H1 (cell line): ENCODE data around the gene FUBP3. TPM values are rescaled to one million over a fixed set of nuclear protein-coding genes. Genes with fewer than 3 reads are reported as not detected.
A peak's percentile ranks its signal among the peaks of the same experiment; 100 is the strongest.

ENCODE experiments used
- CTCF ChIA-PET: fragments of 300-600 bp; sonication (Branson Sonifier 250); formaldehyde crosslinking; loops from one replicate; lab custom pipeline; 2021; ENCODE audit not compliant: partially characterized antibody; lab: Charles Lee
- POLR2A ChIA-PET: fragments of 300-600 bp; sonication (Branson Sonifier 250); formaldehyde crosslinking; loops from one replicate; lab custom pipeline; 2021; ENCODE audit warnings: inconsistent platforms; ENCODE audit not compliant: partially characterized antibody; lab: Charles Lee
- DNase-seq, 2 experiments: peaks; one replicate each; pipeline versions ENCODE4 v3.0.0 to v3.0.0-alpha.2; 2010 to 2022; ENCODE audit warnings: low spot score in 2 of 2, low read depth in 1 of 2, mixed read lengths in 1 of 2
- FAIRE-seq: peaks from 2 replicates; lab custom pipeline; 2011; peaks lifted over from hg19 to GRCh38; lab: Jason Lieb, UNC
- H2AFZ ChIP-seq: 2 replicates; pipeline ENCODE4 v1.8.1; 2012; ENCODE audit warnings: low read length, inconsistent platforms
- H2AK5ac ChIP-seq: 2 replicates; pipeline ENCODE4 v1.6.1; 2013; ENCODE audit warnings: low read depth, low read length
- H2BK120ac ChIP-seq: replicated peaks from 2 replicates; pipeline ENCODE3; 2013; ENCODE audit warnings: low read depth, low read length, inconsistent platforms
- H2BK12ac ChIP-seq: 2 replicates; pipeline ENCODE4 v1.6.1; 2013; ENCODE audit warnings: low read depth, low read length
- H2BK15ac ChIP-seq: 2 replicates; pipeline ENCODE4 v1.6.1; 2013; ENCODE audit warnings: low read length
- H2BK20ac ChIP-seq: 2 replicates; pipeline ENCODE4 v1.6.1; 2013; ENCODE audit warnings: low read length
- H2BK5ac ChIP-seq: 2 replicates; pipeline ENCODE4 v1.6.1; 2013; ENCODE audit warnings: low read depth, low read length
- H3K14ac ChIP-seq: 2 replicates; pipeline ENCODE4 v1.6.1; 2013; ENCODE audit warnings: inconsistent platforms; ENCODE audit not compliant: insufficient read length
- H3K18ac ChIP-seq: 2 replicates; pipeline ENCODE4 v1.6.1; 2013; ENCODE audit warnings: low read length; ENCODE audit errors: extremely low read depth
- H3K23ac ChIP-seq: 2 replicates; pipeline ENCODE4 v1.6.1; 2013; ENCODE audit warnings: inconsistent platforms; ENCODE audit not compliant: insufficient read length
- H3K23me2 ChIP-seq: 2 replicates; pipeline ENCODE4 v1.6.1; 2013; ENCODE audit warnings: low read depth, low read length
- H3K27ac ChIP-seq: 2 replicates; pipeline ENCODE4 v1.6.1; 2011; ENCODE audit warnings: low read depth, low read length, inconsistent platforms
- H3K27me3 ChIP-seq, 4 experiments: replicated peaks in 1 of 4; 1 replicate in 1 of 4; 2 replicates in 3 of 4; pipeline versions ENCODE4 v1.6.1 to v1.8.1; 2011 to 2013; ENCODE audit warnings: low read length in 3 of 4, mild to moderate bottlenecking in 3 of 4, inconsistent platforms in 2 of 4, mixed read lengths in 2 of 4, moderate library complexity in 1 of 4; ENCODE audit not compliant: control insufficient read depth in 3 of 4, insufficient read depth in 3 of 4; ENCODE audit errors: extremely low read depth in 1 of 4
- H3K36me3 ChIP-seq, 4 experiments: 2 replicates each; pipeline versions ENCODE4 v1.6.1 to v1.8.1; 2011 to 2013; ENCODE audit warnings: mild to moderate bottlenecking in 4 of 4, low read length in 3 of 4, moderate library complexity in 2 of 4, control low read depth in 1 of 4, inconsistent platforms in 1 of 4; ENCODE audit not compliant: insufficient read depth in 4 of 4, control insufficient read depth in 2 of 4
- H3K4ac ChIP-seq: replicated peaks from 2 replicates; pipeline ENCODE3; 2013; ENCODE audit warnings: low read length, low read depth, mixed read lengths, inconsistent platforms; ENCODE audit not compliant: insufficient read length
- H3K4me1 ChIP-seq, 4 experiments: replicated peaks in 1 of 4; 1 replicate in 1 of 4; 2 replicates in 3 of 4; pipeline versions ENCODE4 v1.6.1 to v1.8.1; 2011 to 2013; ENCODE audit warnings: low read length in 3 of 4, inconsistent platforms in 2 of 4, mixed read lengths in 1 of 4; ENCODE audit not compliant: insufficient read depth in 4 of 4, control insufficient read depth in 3 of 4
- H3K4me2 ChIP-seq, 2 experiments: 2 replicates each; pipeline versions ENCODE4 v1.6.1 to v1.8.1; 2011 to 2013; ENCODE audit warnings: low read depth in 2 of 2, low read length in 2 of 2, control low read depth in 1 of 2, inconsistent platforms in 1 of 2, mild to moderate bottlenecking in 1 of 2; ENCODE audit not compliant: insufficient read depth in 1 of 2
- H3K4me3 ChIP-seq, 4 experiments: fragments of 200-600, 300-600 bp in 1 of 4; sonication (generic), shearing (Covaris generic), sonication (Bioruptor Twin) in 1 of 4; 2 replicates each; pipeline versions ENCODE4 v1.5.1 to v1.8.1; 2011 to 2016; ENCODE audit warnings: low read length in 4 of 4, low read depth in 3 of 4, control low read depth in 2 of 4, inconsistent platforms in 2 of 4, mild to moderate bottlenecking in 2 of 4, mixed read lengths in 1 of 4, moderate library complexity in 1 of 4; ENCODE audit not compliant: insufficient read depth in 2 of 4; ENCODE audit errors: extremely low read depth in 1 of 4
- H3K56ac ChIP-seq: replicated peaks from 2 replicates; pipeline ENCODE3; 2013; ENCODE audit warnings: low read depth, mild to moderate bottlenecking, mixed read lengths, low read length, inconsistent platforms; ENCODE audit not compliant: insufficient read length
- H3K79me1 ChIP-seq: 2 replicates; pipeline ENCODE4 v1.6.1; 2013; ENCODE audit warnings: low read depth, low read length, control low read depth
- H3K79me2 ChIP-seq, 2 experiments: 2 replicates each; pipeline versions ENCODE4 v1.6.1 to v1.8.1; 2012 to 2013; ENCODE audit warnings: low read length in 2 of 2, mild to moderate bottlenecking in 2 of 2, inconsistent platforms in 1 of 2; ENCODE audit not compliant: insufficient read depth in 2 of 2, control insufficient read depth in 1 of 2
- H3K9ac ChIP-seq, 4 experiments: replicated peaks in 1 of 4; 1 replicate in 1 of 4; 2 replicates in 3 of 4; pipeline versions ENCODE4 v1.6.1 to v1.8.1; 2011 to 2013; ENCODE audit warnings: low read depth in 3 of 4, low read length in 3 of 4, control low read depth in 2 of 4, mild to moderate bottlenecking in 2 of 4, moderate library complexity in 2 of 4, inconsistent platforms in 1 of 4; ENCODE audit errors: extremely low read depth in 1 of 4
- H3K9me3 ChIP-seq, 2 experiments: 2 replicates each; pipeline versions ENCODE4 v1.6.1 to v1.8.1; 2012 to 2013; ENCODE audit warnings: mild to moderate bottlenecking in 2 of 2, moderate library complexity in 2 of 2, control low read depth in 1 of 2, inconsistent platforms in 1 of 2, low read depth in 1 of 2, low read length in 1 of 2, mixed read lengths in 1 of 2; ENCODE audit not compliant: insufficient read depth in 2 of 2
- H4K20me1 ChIP-seq, 2 experiments: replicated peaks in 1 of 2; 2 replicates each; pipeline versions ENCODE3 to v1.8.1; 2011 to 2013; ENCODE audit warnings: inconsistent platforms in 2 of 2, low read length in 2 of 2, mild to moderate bottlenecking in 1 of 2; ENCODE audit not compliant: insufficient read depth in 2 of 2, control insufficient read depth in 1 of 2
- H4K5ac ChIP-seq: 2 replicates; pipeline ENCODE4 v1.6.1; 2013; ENCODE audit warnings: low read length, low read depth, mixed read lengths, inconsistent platforms; ENCODE audit not compliant: insufficient read length
- H4K8ac ChIP-seq: 2 replicates; pipeline ENCODE4 v1.8.0; 2013; ENCODE audit warnings: mild to moderate bottlenecking, moderate library complexity, low read length, inconsistent platforms; ENCODE audit not compliant: insufficient read depth; ENCODE audit errors: extremely low read depth
- H4K91ac ChIP-seq: replicated peaks from 2 replicates; pipeline ENCODE3; 2013; ENCODE audit warnings: low read length, mixed read lengths, inconsistent platforms; ENCODE audit not compliant: insufficient read length
- ASH2L ChIP-seq: fragments of 200-600, 300-600 bp; sonication (generic); IDR thresholded peaks from one replicate; pipeline ENCODE4 v1.7.1; 2017; ENCODE audit warnings: low read length
- RAD21 ChIP-seq, 2 experiments: IDR thresholded peaks in 1 of 2; conservative IDR thresholded peaks in 1 of 2; 2 replicates each; pipeline ENCODE4 v1.6.1; 2011; ENCODE audit warnings: low read depth in 2 of 2, low read length in 2 of 2, improper control_type of control experiment in 1 of 2, inconsistent platforms in 1 of 2, mild to moderate bottlenecking in 1 of 2, moderate library complexity in 1 of 2
- WGBS, 2 experiments: shearing (Covaris generic) in 1 of 2; methylation state at CpG; one replicate each; pipeline versions ENCODE4 v1.1.6 to v1.1.7; 2013 to 2015; ENCODE audit warnings: low lambda C conversion rate in 2 of 2, mixed read lengths in 2 of 2, inconsistent platforms in 1 of 2, low coverage in 1 of 2, missing lambda C conversion rate in 1 of 2; ENCODE audit not compliant: insufficient replicate concordance in 2 of 2, insufficient coverage in 1 of 2, insufficient read length in 1 of 2; ENCODE audit errors: extremely low coverage in 1 of 2, missing lambda C conversion rate in 1 of 2; 5-methylcytosine and 5-hydroxymethylcytosine counted together
- polyA plus RNA-seq, 7 experiments: library from polyadenylated mRNA; depleted of rRNA in 3 of 7; stranded (reverse) in 5 of 7; unstranded in 2 of 7; fragments of >200 nt in 5 of 7; fragments of 200-250 nt in 2 of 7; gene quantifications; 1 replicate in 5 of 7; 2 replicates in 1 of 7; 4 replicates in 1 of 7; pipeline versions ENCODE4 v1.2.1 to v1.2.3, GENCODE V29; 2011 to 2013; ENCODE audit warnings: missing spikeins in 2 of 7, mixed read lengths in 2 of 7
- total RNA-seq: library from RNA; stranded (reverse); fragmentation: NEBNext Ultra II Directional; extraction: Animal tissue kit (Norgen Biotek cat#: 25700); gene quantifications from 2 replicates; pipeline ENCODE4 v1.2.1, GENCODE V29; 2021
- TF ChIP-seq, protein P1 (sequence below), 3 experiments: IDR thresholded peaks; 1 replicate in 2 of 3; 2 replicates in 1 of 3; pipeline versions ENCODE4 v1.5.1 to v1.6.1; 2011; ENCODE audit warnings: low read length in 3 of 3, mild to moderate bottlenecking in 3 of 3, inconsistent platforms in 2 of 3, low read depth in 1 of 3, moderate library complexity in 1 of 3; ENCODE audit not compliant: insufficient read depth in 1 of 3; ENCODE audit errors: control extremely low read depth in 1 of 3
- TF ChIP-seq, protein P2 (sequence below): IDR thresholded peaks from 2 replicates; pipeline ENCODE4 v1.6.1; 2012; ENCODE audit warnings: inconsistent platforms

Gene FUBP3
- total and polyA plus RNA-seq, 2 of the 8 experiments (the other 6 are each of a cell fraction or from before 2014, with no cell fraction given): 23.7 to 76.4 TPM

DNA sequence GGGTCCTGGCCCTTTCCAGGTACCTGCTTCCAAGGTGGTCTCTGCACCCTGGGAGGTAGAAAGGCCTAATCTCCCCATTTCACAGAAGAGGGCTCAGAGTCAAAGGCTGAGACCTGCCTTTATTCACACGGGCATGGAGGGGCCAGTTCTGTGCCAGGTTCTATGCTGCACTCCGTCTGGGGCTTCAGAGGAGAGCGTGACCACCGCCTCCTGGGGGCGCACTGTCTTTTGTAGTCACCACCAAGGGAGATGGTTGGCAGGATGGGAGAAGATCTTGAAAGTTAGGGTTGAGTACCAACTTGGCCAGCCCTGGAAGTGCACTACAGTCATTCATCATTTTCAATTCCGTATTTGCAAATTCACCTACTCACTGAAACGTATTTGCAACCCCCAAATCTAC, 61.3 kb downstream of the FUBP3 start:
- no peak overlapping the region for H3K9ac ChIP-seq
- no peak overlapping the region for H3K18ac ChIP-seq
- H3K56ac ChIP-seq: no peak overlapping the region
- H2BK12ac ChIP-seq: no peak overlapping the region
- H3K14ac ChIP-seq: no peak overlapping the region
- H4K5ac ChIP-seq: no peak overlapping the region
- H3K4me1 ChIP-seq: peaks cover 0 to 7% (median 4%) of the 10 kb centered on the region in 4 experiments; a peak in 6 of 7 replicates
- 77% methylated on average over 7 of the region's 7 CpGs; no CpG with 5 or more reads in 1 of the 2 experiments for WGBS, 2 experiments
- DNase-seq (no peak), FAIRE-seq (no peak)
- H2BK15ac ChIP-seq: no peak overlapping the region
- no peak overlapping the region for H3K27ac ChIP-seq
- peaks cover 7 to 20% (median 11%) of the 10 kb centered on the region in 4 experiments; a peak in 7 of 8 replicates for H3K36me3 ChIP-seq
- TF ChIP-seq, protein P1, sequence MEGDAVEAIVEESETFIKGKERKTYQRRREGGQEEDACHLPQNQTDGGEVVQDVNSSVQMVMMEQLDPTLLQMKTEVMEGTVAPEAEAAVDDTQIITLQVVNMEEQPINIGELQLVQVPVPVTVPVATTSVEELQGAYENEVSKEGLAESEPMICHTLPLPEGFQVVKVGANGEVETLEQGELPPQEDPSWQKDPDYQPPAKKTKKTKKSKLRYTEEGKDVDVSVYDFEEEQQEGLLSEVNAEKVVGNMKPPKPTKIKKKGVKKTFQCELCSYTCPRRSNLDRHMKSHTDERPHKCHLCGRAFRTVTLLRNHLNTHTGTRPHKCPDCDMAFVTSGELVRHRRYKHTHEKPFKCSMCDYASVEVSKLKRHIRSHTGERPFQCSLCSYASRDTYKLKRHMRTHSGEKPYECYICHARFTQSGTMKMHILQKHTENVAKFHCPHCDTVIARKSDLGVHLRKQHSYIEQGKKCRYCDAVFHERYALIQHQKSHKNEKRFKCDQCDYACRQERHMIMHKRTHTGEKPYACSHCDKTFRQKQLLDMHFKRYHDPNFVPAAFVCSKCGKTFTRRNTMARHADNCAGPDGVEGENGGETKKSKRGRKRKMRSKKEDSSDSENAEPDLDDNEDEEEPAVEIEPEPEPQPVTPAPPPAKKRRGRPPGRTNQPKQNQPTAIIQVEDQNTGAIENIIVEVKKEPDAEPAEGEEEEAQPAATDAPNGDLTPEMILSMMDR (IDR thresholded peaks at IDR 0.05; ENCODE audit: control extremely low read depth in 1 of 3, insufficient read depth in 1 of 3, low read depth in 1 of 3, low read length in 3 of 3): peak in 2 of 3 experiments; percentile 29 to 45; a peak in 3 of 4 replicates
- TF ChIP-seq, protein P2, sequence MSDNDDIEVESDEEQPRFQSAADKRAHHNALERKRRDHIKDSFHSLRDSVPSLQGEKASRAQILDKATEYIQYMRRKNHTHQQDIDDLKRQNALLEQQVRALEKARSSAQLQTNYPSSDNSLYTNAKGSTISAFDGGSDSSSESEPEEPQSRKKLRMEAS: no peak
- no peak for TF ChIP-seq ASH2L
- TF ChIP-seq RAD21 (IDR thresholded peaks at IDR 0.05 in 1 of 2, conservative IDR thresholded peaks at IDR 0.05 in 1 of 2; ENCODE audit: low read depth in 2 of 2, low read length in 2 of 2): peak; percentile 35 to 45
- CTCF ChIA-PET: interaction anchor here (0.6 to 2.7 kb wide), 6 partner anchors 17 to 180 kb away, joined by 3 to 12 read pairs (median 4); no protein-coding TSS in a partner anchor
- H3K9me3 ChIP-seq: no peaks in the 10 kb centered on the region
- H3K4me3 ChIP-seq: no peak overlapping the region
- POLR2A ChIA-PET: no interaction called here
- no peak overlapping the region for H3K4ac ChIP-seq
- H4K8ac ChIP-seq: no peak overlapping the region; the same call in 1 of the 2 replicates
- no peak overlapping the region for H4K91ac ChIP-seq
- H3K27me3 ChIP-seq: peaks cover 0 to 2% (median 0%) of the 10 kb centered on the region in 4 experiments; a peak in 1 of 7 replicates
- H2AFZ ChIP-seq: no peak overlapping the region
- H3K23ac ChIP-seq: no peak overlapping the region
- no peak overlapping the region for H2BK120ac ChIP-seq
- H3K4me2 ChIP-seq: no peak overlapping the region
- H4K20me1 ChIP-seq: peaks cover 0 to 10% of the 10 kb centered on the region in 2 experiments
- no peak overlapping the region for H2BK5ac ChIP-seq
- H3K79me1 ChIP-seq: no peaks in the 10 kb centered on the region
- no peak overlapping the region for H2AK5ac ChIP-seq
- no peaks in the 10 kb centered on the region for H3K79me2 ChIP-seq
- no peak overlapping the region for H2BK20ac ChIP-seq
- no peaks in the 10 kb centered on the region for H3K23me2 ChIP-seq
